HEK293T (cell line): ENCODE measurements around the gene ZNF487.

Source experiments
- ARNT ChIP-seq: fragments of 450-650 bp; IDR thresholded peaks from 2 replicates; pipeline ENCODE4 v1.6.1; 2017; ENCODE audit warnings: mild to moderate bottlenecking
- BHLHE40 ChIP-seq: fragments of 450-650 bp; IDR thresholded peaks from 2 replicates; pipeline ENCODE4 v1.6.1; 2016; ENCODE audit warnings: mild to moderate bottlenecking, moderate library complexity, borderline replicate concordance
- CTBP1 ChIP-seq: fragments of 450-650 bp; IDR thresholded peaks from 2 replicates; pipeline ENCODE4 v1.6.1; 2016; ENCODE audit warnings: borderline replicate concordance
- ELF4 ChIP-seq: fragments of 450-650 bp; IDR thresholded peaks from 2 replicates; pipeline ENCODE4 v1.6.1; 2017; ENCODE audit warnings: antibody characterized with exemption
- FOXA1 ChIP-seq: fragments of 450-650 bp; IDR thresholded peaks from 2 replicates; pipeline ENCODE4 v1.6.1; 2016; ENCODE audit warnings: mild to moderate bottlenecking
- FOXK2 ChIP-seq: fragments of 450-650 bp; IDR thresholded peaks from 2 replicates; pipeline ENCODE4 v1.6.1; 2016; ENCODE audit warnings: mild to moderate bottlenecking
- FOXM1 ChIP-seq: fragments of 450-650 bp; IDR thresholded peaks from 2 replicates; pipeline ENCODE4 v1.6.1; 2017; ENCODE audit warnings: mild to moderate bottlenecking, borderline replicate concordance
- HDGF ChIP-seq: fragments of 450-650 bp; IDR thresholded peaks from 2 replicates; pipeline ENCODE4 v1.6.1; 2017; ENCODE audit warnings: antibody characterized with exemption, borderline replicate concordance
- L3MBTL2 ChIP-seq: fragments of 450-650 bp; conservative IDR thresholded peaks from 2 replicates; pipeline ENCODE4 v1.6.1; 2016; ENCODE audit warnings: mild to moderate bottlenecking
- NFRKB ChIP-seq: fragments of 450-650 bp; IDR thresholded peaks from 2 replicates; pipeline ENCODE4 v1.6.1; 2016; ENCODE audit warnings: mild to moderate bottlenecking, moderate library complexity
- SP1 ChIP-seq: fragments of 450-650 bp; IDR thresholded peaks from 2 replicates; pipeline ENCODE4 v1.6.1; 2017
- TARDBP ChIP-seq: fragments of 450-650 bp; IDR thresholded peaks from 2 replicates; pipeline ENCODE4 v1.6.1; 2016
- ZNF384 ChIP-seq: fragments of 450-650 bp; IDR thresholded peaks from 2 replicates; pipeline ENCODE4 v1.6.1; 2016
- TF ChIP-seq, protein P1 (sequence below): fragments of 450-650 bp; IDR thresholded peaks from 2 replicates; pipeline ENCODE4 v1.6.1; 2016

DNA sequence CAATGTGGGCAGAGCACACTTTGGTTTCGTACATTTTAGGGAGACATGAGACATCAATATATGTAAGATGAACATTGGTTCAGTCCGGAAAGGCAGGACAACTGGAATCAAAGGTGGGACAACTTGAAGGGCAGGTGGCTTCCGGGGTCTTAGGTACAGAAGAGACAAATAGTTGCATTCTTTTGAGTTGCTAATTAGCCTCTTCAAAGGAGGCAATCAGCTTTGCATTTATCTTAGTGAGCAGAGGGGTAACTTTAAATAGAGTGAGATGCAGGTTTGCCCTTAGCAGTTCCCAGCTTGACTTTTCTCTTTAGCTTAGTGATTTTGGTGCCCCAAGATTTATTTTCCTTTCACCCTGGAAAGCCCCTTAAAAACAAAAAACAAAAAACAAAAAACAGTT lies 21.3 kb downstream of the ZNF487 start:
- no peak for TF ChIP-seq CTBP1
- TF ChIP-seq SP1, result no peak
- TF ChIP-seq TARDBP, result no peak
- no peak for TF ChIP-seq HDGF
- no peak for TF ChIP-seq ARNT
- TF ChIP-seq FOXM1, result no peak
- no peak for TF ChIP-seq ZNF384
- TF ChIP-seq L3MBTL2, result no peak
- no peak for TF ChIP-seq NFRKB
- TF ChIP-seq BHLHE40, result no peak
- TF ChIP-seq, protein P1, sequence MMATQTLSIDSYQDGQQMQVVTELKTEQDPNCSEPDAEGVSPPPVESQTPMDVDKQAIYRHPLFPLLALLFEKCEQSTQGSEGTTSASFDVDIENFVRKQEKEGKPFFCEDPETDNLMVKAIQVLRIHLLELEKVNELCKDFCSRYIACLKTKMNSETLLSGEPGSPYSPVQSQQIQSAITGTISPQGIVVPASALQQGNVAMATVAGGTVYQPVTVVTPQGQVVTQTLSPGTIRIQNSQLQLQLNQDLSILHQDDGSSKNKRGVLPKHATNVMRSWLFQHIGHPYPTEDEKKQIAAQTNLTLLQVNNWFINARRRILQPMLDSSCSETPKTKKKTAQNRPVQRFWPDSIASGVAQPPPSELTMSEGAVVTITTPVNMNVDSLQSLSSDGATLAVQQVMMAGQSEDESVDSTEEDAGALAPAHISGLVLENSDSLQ, result no peak
- TF ChIP-seq ELF4, result no peak
- TF ChIP-seq FOXA1, result no peak
- TF ChIP-seq FOXK2, result no peak
